H1 (cell line): ENCODE measurements around the gene NKAIN4.

Experiments used
- POLR2A ChIP-seq, 2 experiments: IDR thresholded peaks; 1 replicate in 1 of 2; 2 replicates in 1 of 2; pipeline ENCODE4 v1.6.1; 2011; ENCODE audit warnings: low read depth in 2 of 2, low read length in 2 of 2, mild to moderate bottlenecking in 2 of 2; ENCODE audit errors: control extremely low read depth in 1 of 2
- SIX5 ChIP-seq: IDR thresholded peaks from 2 replicates; pipeline ENCODE4 v1.6.1; 2011; ENCODE audit warnings: mild to moderate bottlenecking, low read depth, low read length
- TAF1 ChIP-seq: IDR thresholded peaks from 2 replicates; pipeline ENCODE4 v1.6.1; 2011; ENCODE audit warnings: mild to moderate bottlenecking, low read depth, low read length

GRCh38 chr20:63215101-63216040 is 38.9 kb downstream of the NKAIN4 start:
- no peak for TF ChIP-seq SIX5
- TF ChIP-seq POLR2A (IDR thresholded peaks at IDR 0.05; ENCODE audit: control extremely low read depth in 1 of 2, low read depth in 2 of 2, low read length in 2 of 2), result no peak
- TF ChIP-seq TAF1, result no peak
